ENCODE measurements around the gene KLHDC9. TPM values are rescaled to one million over a fixed set of nuclear protein-coding genes. Genes with fewer than 3 reads are reported as not detected.
"Not testable (repeated sequence)": the region's sequence is repeated elsewhere in the genome, so short reads cannot be mapped to it uniquely, and the experiment has no call there.

KLHDC9 gene
- polyA plus RNA-seq, 1 experiment = 5.8 TPM

DNA sequence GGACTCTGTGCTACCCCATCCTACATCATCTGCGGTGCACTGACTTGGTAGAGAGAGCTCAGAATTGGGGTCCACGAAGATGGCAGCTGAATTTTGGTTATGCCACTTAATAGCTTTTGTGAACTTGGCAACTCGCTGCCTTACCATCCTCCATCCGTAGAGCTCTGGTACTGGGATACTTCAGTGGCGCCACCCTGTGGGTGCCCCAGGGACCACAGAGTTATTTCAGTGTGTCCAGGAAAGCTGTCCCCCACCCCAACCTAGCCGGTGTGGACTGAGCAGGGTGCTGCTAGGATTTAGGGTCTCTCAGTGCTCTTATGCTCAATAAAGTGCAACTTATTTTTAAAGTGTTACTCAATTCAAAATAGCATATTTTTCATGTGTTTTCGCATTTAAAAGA, 43.4 kb upstream of the KLHDC9 start:
- TF ChIP-seq, protein P1, sequence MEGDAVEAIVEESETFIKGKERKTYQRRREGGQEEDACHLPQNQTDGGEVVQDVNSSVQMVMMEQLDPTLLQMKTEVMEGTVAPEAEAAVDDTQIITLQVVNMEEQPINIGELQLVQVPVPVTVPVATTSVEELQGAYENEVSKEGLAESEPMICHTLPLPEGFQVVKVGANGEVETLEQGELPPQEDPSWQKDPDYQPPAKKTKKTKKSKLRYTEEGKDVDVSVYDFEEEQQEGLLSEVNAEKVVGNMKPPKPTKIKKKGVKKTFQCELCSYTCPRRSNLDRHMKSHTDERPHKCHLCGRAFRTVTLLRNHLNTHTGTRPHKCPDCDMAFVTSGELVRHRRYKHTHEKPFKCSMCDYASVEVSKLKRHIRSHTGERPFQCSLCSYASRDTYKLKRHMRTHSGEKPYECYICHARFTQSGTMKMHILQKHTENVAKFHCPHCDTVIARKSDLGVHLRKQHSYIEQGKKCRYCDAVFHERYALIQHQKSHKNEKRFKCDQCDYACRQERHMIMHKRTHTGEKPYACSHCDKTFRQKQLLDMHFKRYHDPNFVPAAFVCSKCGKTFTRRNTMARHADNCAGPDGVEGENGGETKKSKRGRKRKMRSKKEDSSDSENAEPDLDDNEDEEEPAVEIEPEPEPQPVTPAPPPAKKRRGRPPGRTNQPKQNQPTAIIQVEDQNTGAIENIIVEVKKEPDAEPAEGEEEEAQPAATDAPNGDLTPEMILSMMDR (IDR thresholded peaks at IDR 0.05; ENCODE audit: insufficient read depth, low read depth, low read length) = no peak
- no peak for DNase-seq (ENCODE audit: low read depth)
- POLR2A ChIA-PET = interaction anchor here (0.6 kb wide), 1 partner anchor 142 kb away, joined by 3 read pairs; no protein-coding TSS in a partner anchor
- Histone ChIP-seq H3K27me3 (ENCODE audit: control insufficient read depth, insufficient read depth, low read length) (no peaks in the 10 kb centered on the region), H3K4me3 (ENCODE audit: low read depth, low read length) (no peak overlapping the region), H3K36me3 (ENCODE audit: control insufficient read depth, insufficient read depth, low read length) (no peaks in the 10 kb centered on the region)
- CTCF ChIA-PET = interaction anchor here (1.3 to 1.4 kb wide), 2 partner anchors 9 to 12 kb away, joined by 3 to 4 read pairs; partner anchors contain the start of gene USF1

DNA sequence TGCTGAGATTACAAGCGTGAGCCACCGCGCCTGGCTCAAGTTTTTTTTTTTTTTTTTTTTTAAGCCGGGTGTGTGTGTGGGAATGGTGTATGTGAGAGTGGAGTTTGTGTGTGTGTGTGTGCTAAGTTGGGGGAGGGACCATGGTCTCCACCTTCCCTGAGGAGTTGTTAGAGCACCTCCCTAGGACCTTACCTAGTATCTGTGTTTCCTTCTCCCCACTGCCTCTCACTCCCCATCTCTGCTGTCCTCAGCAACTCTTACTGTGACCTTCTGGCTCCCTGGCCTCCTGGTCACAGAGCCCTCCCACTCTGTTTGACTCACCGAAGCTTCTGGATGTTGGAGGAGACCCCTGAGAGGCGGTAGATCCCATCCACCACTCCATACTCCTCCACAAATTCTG, 38.9 kb upstream of the KLHDC9 start:
- ChIA-PET POLR2A (no interaction called here), CTCF (interaction anchor here (1.6 to 2.1 kb wide), 2 partner anchors 18 to 38 kb away, joined by 6 to 8 read pairs; no protein-coding TSS in a partner anchor)
- TF ChIP-seq, protein P1 (IDR thresholded peaks at IDR 0.05; ENCODE audit: insufficient read depth, low read depth, low read length) = no peak

DNA sequence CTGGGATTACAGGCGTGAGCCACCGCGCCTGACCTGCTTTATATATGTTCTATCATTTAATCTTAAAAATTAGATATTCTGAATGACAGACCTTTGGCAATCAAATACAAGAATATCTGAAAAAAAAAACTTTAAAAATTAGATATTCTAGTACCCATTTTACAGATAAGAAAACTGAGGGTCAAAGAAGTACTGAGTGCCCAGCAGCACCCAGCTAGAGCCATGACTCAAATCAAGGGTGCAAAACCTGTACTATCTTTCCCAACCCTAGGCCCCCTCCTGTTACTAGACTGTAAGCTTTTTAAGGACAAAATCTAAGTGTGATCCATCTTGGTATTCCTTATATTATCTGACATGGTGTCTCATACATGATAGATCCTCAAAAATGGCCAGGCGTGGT, 36.7 kb upstream of the KLHDC9 start:
- no peak overlapping the region for H3K4me3 ChIP-seq (ENCODE audit: low read depth, low read length)
- ChIA-PET POLR2A (no interaction called here), CTCF (interaction anchor here (1.1 to 1.8 kb wide), 3 partner anchors 10 to 37 kb away, joined by 4 to 5 read pairs (median 5); partner anchors contain the start of genes KLHDC9 and USF1)
- no peaks in the 10 kb centered on the region; the same call in 1 of the 2 replicates for H3K27me3 ChIP-seq (ENCODE audit: control insufficient read depth, insufficient read depth, low read length)
- TF ChIP-seq, protein P1 (IDR thresholded peaks at IDR 0.05; ENCODE audit: insufficient read depth, low read depth, low read length) = no peak
- no peaks in the 10 kb centered on the region for H3K36me3 ChIP-seq (ENCODE audit: control insufficient read depth, insufficient read depth, low read length)
- no peak for DNase-seq (ENCODE audit: low read depth)

More for the DNA sequence above, 38.9 kb upstream of the KLHDC9 start:
- H3K36me3 ChIP-seq (ENCODE audit: control insufficient read depth, insufficient read depth, low read length) = no peaks in the 10 kb centered on the region
- H3K27me3 ChIP-seq (ENCODE audit: control insufficient read depth, insufficient read depth, low read length) = no peaks in the 10 kb centered on the region
- no peak for DNase-seq (ENCODE audit: low read depth)
- no peak overlapping the region for H3K4me3 ChIP-seq (ENCODE audit: low read depth, low read length)

DNA sequence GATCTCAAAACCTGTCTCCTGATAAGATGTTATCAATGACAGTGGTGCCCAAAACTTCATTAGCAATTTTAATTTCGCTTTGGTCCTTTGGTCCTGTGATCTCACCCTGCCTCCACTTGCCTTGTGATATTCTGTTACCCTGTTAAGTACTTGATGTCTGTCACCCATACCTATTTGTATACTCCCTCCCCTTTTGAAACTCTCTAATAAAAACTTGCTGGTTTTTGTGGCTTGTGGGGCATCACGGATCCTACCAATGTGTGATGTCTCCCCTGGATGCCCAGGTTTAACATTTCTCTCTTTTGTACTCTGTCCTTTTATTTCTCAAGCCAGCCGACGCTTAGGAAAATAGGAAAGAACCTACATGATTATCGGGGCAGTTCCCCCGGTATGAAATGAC, 34.2 kb upstream of the KLHDC9 start:
- POLR2A ChIA-PET; H3K27me3 ChIP-seq (ENCODE audit: control insufficient read depth, insufficient read depth, low read length); CTCF ChIA-PET: not testable (repeated sequence)

DNA sequence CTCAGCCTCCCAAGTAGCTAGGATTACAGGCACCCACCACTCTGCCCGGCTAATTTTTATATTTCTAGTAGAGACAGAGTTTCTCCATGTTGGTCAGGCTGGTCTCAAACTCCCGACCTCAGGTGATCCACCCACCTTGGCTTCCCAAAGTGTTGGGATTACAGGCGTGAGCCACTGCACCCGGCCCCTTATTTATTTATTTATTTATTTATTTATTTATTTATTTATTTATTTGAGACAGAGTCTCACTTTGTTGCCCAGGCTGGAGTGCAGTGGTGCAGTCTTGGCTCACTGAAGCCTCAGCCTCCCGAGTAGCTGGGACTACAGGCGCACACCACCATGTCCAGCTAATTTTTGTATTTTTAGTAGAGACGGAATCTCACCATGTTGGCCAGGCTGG, 32.5 kb upstream of the KLHDC9 start:
- POLR2A ChIA-PET = not testable (repeated sequence)
- CTCF ChIA-PET = interaction anchor here (1.0 to 1.9 kb wide), 2 partner anchors 14 to 24 kb away, joined by 3 to 6 read pairs; no protein-coding TSS in a partner anchor

More for the DNA sequence above, 34.2 kb upstream of the KLHDC9 start:
- DNase-seq (ENCODE audit: low read depth); H3K36me3 ChIP-seq (ENCODE audit: control insufficient read depth, insufficient read depth, low read length); H3K4me3 ChIP-seq (ENCODE audit: low read depth, low read length): not testable (repeated sequence)

DNA sequence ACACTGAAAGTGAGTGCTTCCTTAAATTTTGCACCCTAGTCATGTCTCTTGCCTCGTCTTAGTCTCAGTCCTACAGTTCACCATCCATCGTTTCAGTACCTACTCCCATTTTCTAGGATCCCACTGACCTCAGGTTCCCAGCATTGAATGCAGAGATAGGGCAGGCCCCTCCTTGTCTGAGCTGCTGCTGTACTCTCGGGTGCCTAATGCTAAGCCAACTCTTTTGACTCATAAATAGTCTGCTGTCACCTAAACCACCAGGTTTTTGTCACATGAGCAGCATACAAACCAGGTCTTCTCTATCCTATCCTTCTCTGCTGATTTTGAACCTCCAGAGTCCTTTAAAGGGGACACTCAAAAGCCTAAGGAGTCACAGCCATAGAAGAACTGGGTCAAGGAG, 31.5 kb upstream of the KLHDC9 start:
- TF ChIP-seq, protein P1 (IDR thresholded peaks at IDR 0.05; ENCODE audit: insufficient read depth, low read depth, low read length) = no peak
- ChIA-PET POLR2A (no interaction called here), CTCF (interaction anchor here (3.0 kb wide), 1 partner anchor 30 kb away, joined by 13 read pairs; no protein-coding TSS in a partner anchor)
- no peak for DNase-seq (ENCODE audit: low read depth)
- H3K36me3 ChIP-seq (ENCODE audit: control insufficient read depth, insufficient read depth, low read length) = no peaks in the 10 kb centered on the region
- H3K27me3 ChIP-seq (ENCODE audit: control insufficient read depth, insufficient read depth, low read length) = no peaks in the 10 kb centered on the region; the same call in 1 of the 2 replicates
- no peak overlapping the region for H3K4me3 ChIP-seq (ENCODE audit: low read depth, low read length)

More for the DNA sequence above, 32.5 kb upstream of the KLHDC9 start:
- H3K36me3 ChIP-seq (ENCODE audit: control insufficient read depth, insufficient read depth, low read length); H3K27me3 ChIP-seq (ENCODE audit: control insufficient read depth, insufficient read depth, low read length); H3K4me3 ChIP-seq (ENCODE audit: low read depth, low read length); DNase-seq (ENCODE audit: low read depth): not testable (repeated sequence)
